Right renal pelvis (tissue), 4 donors: Measurements from ENCODE around the gene SORL1-AS1.
"Not testable (repeated sequence)": the region's sequence is repeated elsewhere in the genome, so short reads cannot be mapped to it uniquely, and the experiment has no call there.

Source experiments
- DNase-seq, 4 donors: peaks; one replicate each; pipeline ENCODE4 v3.0.0-alpha.2; 2013; ENCODE audit warnings: low read depth in 4 of 4, low spot score in 3 of 4, missing footprints in 1 of 4

Gene SORL1-AS1

DNA sequence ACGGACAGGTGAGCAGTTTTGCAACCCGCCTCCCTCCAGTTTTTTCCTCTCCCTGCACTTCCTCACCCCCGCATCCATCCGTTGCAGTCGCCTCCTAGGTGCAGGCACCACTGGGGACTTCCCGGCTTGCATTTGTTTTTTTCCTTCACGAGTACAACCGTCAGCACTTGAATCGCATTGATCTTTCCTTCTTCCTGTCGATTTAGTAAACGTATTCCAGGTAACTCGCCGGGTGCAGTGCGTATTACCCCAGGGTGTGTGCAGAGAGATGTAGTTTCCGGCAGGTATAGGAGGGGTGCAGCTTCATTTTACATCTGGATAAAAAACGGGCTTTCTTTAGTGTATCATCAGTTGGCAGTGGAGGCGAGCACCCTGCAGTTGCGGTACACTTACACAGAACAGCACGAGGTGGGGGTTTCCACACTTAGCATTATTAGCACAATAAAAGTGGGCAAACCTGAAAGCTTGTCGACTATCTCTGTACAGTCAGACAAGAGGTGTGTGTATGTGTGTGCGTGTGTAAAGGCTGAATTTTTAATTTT is at the start of gene SORL1-AS1:
SORL1-AS1 (minus strand) TSS at position 359 of the 542 bp plus-strand sequence.
- no peak for DNase-seq

DNA sequence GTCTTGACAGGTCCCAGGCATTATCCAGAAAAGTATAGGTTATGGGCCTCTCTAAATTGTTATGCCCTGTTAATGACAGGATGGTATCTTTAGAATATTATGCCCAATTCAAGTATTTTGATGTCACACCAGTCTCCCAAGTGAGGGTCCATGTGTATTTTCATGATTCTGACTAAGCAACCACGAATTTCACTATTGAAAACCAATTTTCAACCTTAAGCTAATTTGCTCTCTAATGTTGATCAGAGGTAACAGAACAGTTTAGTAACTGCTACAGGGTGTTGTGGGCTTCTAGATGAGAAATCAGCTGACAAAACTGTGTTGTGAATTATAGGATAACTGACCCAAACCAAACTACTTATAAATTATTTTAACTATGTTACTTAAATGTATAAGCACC is 48.0 kb upstream of the SORL1-AS1 start:
- DNase-seq, result no peak

DNA sequence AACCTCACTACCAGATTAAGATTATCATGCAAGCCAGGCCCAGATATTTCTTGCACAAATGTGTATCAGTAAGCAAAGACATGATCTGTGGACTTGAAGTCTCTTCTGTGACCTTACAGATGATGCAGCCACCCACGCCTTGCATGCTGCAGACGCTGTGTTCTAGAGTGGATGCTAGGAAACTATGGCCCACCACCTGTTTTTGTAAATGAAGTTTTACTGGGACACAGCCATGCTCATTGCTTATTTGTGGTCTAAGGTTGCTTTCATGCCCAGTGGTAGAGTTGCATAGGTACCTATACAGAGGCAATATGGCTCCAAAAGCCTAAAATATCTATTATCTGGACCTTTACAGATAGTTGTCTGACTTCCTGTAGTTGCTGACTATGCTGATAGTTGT is 47.5 kb upstream of the SORL1-AS1 start:
- DNase-seq, result no peak

DNA sequence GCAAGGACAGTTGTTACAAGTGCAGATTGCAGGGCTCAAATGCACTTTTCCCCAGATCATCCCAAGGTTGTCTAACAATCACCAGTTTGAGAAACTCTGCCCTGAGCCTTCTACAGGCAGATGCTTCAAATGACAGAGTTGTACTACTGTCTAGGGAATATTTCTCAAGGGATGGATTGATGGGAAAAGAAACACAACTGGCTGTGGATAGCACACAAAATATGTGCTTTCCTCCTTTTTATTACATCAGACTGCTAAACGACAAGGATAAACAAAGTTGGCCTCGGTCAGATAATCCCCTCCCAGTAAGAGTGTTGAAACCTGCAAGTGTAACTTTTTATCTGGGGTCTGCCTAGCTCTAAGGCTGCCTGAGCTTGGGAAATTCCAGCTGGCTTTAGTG is 46.6 kb upstream of the SORL1-AS1 start:
- DNase-seq, result no peak

DNA sequence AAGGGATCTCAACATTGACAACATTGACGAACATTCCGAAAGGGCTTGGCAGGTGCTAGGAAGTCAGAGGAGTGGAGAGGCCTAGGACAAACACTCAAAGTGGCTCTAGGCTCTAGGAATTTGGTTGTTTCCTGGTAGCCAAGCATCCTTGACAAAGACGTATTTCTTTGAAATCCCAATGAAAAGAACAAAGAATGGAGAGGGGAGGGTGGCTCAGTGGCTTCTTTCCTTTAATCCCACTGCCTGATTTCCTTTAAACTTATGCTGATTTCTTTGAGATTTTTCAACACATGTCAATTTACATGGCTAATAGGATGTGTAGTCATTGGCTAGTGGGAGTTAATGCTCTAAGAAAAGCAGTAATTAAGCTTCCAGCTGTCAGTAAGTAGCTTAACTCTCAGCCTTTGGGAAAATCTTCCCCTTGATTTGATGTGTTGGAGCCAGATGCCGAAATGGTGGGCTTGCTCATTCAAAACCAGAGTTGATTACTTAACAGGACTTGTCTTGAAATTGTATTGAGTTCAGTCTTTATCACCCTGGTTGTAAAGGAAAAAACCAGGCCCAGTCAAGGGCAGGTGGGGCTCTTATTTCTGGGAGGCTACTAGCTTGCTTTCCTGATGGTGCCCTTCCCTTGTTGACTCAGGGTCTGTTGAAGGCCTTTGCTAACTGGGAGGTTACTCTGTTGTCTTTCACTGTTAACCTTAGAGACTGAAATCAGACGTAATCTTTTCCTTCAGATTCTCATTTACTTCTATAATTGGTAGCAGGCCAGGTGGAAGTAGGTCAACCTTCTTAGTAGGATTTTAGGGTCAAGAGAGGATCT is 44.6 kb upstream of the SORL1-AS1 start:
- no peak for DNase-seq

DNA sequence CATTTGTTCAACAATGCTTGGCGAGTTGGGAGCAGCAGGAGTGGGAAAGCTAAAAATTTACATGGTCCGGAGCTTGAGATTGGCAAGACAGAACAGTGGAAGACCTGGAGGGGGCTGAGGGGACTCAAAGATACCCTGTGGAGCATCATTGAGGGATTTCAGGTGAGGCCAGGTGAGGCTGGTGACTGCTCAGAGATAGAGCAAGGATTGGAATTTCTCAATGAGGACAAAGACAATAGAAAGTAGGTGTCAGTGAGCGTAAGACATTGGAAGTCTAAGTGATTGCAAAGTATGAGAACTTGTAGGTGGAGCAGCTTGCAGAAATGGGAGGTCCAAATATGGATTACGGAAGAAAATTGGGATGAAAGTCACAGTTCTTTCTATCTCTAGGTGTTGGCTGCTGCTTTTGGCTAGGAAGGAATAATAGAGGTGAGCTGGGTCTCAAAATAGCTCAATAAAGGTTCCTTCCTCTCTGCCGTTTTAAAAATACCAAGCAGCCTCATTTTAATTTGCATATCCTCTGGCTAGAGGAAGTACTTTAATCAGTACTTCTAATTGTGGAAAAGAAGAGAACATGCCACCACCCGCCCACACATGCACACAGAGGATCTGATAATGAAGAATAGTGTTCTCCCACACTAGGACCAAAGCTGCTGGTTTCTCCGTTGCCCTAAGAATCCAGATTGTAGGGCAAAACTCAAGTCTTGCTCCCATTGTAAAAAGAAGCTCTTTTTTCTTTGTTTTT is 41.8 kb upstream of the SORL1-AS1 start:
- DNase-seq, result no peak

DNA sequence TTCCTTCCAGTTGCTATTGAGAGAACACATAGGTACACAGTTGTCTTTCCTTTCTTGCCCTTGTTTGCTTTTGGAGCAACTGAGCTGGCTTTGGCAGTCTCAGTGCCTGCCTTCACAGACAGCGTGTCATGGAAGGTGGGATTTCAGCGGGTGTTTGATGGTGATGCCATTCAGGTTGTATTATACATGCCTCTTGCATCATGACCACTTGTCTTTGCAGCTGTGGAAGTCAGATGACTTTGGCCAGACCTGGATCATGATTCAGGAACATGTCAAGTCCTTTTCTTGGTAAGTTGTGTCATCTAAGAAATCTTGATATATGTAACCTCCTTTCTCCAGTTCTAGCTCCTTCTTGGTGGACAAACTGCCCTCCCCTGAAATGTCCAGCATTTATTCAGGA is 37.1 kb upstream of the SORL1-AS1 start:
- no peak for DNase-seq

DNA sequence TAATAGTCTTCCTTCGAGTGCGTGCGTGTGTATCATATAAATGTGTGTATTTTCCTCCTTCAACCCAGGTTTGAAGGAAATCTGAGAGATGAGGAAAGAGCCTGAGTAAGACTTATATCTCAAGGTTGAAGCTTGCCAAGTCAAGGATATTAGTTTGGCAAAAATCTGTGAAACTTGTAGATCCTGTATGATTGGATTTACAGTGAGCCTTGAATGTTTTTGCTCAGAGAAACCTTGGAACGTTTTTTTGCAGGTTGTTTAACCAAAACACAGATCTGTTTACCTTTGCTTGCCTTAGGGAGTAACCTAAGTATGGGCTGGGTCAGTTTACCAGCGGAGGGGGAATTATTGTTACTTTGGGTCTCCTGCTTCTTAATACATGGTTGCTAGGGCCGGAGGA is 35.9 kb upstream of the SORL1-AS1 start:
- DNase-seq, result no peak

DNA sequence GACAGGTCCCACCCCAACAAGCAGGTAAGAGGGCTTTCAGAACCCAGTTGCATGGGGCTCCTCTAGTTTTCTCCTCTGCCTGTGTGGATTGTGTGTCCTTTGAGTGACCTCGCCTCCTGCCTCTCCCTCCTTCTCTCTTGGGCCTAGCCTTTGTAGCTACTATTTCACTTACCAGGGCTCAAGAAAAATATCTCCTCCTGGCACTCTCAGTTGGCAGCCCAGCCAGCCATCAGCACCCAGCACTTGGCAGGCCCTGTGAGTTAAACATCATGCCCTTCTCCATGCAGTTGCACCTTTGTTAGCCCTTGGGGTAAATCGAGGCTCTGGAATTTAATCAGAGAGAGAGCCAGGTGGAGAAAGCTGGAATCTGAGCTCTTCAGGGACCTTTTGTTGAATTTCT is 35.4 kb upstream of the SORL1-AS1 start:
- no peak for DNase-seq

DNA sequence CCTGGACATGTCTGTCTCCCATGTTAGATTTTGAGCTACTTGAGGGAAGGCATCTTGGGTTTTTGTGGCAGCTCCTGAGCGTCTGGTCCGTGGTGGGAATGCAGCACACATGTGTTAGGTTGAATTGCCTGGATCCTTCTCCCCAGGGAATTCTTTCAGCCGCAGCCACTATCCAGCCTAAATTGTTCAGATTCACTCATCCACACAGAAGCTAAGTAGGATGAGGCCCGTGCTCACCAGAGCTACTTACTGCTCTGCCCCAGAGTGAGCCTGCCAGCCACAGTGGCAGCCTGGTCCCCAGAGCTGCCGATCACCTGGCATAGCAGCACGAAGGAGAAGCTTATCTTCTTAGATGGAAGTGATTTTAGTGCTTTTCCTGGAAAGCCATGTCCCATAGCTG is 34.4 kb upstream of the SORL1-AS1 start:
- DNase-seq, result no peak

DNA sequence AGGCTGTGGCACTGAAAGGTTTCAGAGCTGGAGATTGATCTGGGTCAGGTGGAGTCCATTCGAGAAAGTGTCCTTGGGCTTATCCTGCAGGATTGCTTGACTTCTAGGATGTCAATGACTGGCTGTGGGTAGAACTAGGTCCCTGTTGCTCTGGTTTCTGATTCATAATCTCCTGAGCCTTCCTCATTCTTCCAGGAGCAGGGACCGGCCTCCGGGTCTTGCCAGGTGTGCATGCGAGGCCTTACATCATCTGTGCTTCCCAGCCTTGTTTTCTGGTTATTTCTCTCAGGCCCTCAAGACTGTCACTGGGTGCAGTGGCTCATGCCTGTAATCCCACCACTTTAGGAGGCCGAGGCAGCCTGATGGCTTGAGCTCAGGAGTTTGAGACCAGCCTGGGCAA is 33.3 kb upstream of the SORL1-AS1 start:
- DNase-seq, result no peak

DNA sequence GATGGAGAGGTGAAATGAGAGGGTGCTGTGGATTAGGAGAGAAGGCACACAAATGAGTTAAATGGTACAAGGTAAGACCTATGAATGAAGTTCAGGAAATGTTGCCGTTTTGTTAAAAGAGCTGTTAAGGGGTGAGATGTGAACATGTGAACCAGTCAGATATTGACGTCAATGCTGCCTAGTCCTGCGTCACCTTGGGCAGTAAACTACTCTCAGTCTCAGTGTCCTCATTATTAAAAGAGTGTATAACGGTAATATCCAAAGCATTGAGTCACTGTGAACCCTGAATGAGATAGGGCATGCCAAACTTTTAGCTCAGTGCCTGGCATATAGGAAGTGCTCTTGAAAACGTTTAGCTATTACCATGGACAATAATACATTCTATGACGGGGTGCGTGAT is 32.4 kb upstream of the SORL1-AS1 start:
- DNase-seq, result no peak

DNA sequence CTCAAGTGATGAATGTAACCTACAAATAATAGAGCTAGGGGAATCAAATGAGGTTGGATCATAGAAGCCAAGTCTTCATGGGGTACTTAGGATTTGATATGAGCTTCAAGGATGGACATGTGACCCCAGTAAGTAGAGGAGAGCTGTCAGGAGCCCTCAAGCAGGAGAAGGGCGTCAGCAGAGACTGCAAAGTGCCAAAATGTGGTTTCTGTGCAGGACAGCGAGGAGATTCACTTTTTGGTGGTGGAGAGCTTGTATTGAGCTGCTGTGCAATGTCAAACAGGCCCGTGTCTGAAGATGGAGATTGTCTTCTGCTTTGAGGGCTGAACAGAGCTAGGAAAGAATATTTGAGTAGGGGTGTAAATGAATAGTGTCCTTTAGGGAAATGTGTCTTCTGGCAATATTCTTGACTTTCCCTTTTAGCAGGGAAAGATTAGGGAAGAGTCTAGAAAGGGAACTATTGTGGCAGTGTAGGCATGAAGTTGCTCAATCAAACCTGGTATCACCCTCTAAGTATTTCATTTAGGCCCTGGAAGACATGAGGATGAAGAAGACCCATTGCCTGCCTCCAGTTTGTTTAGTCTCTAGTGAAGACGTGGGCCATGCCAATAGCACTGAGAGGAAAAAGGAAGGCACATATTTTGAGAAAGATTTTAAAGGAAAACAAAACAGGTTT is 31.2 kb upstream of the SORL1-AS1 start:
- no peak for DNase-seq

DNA sequence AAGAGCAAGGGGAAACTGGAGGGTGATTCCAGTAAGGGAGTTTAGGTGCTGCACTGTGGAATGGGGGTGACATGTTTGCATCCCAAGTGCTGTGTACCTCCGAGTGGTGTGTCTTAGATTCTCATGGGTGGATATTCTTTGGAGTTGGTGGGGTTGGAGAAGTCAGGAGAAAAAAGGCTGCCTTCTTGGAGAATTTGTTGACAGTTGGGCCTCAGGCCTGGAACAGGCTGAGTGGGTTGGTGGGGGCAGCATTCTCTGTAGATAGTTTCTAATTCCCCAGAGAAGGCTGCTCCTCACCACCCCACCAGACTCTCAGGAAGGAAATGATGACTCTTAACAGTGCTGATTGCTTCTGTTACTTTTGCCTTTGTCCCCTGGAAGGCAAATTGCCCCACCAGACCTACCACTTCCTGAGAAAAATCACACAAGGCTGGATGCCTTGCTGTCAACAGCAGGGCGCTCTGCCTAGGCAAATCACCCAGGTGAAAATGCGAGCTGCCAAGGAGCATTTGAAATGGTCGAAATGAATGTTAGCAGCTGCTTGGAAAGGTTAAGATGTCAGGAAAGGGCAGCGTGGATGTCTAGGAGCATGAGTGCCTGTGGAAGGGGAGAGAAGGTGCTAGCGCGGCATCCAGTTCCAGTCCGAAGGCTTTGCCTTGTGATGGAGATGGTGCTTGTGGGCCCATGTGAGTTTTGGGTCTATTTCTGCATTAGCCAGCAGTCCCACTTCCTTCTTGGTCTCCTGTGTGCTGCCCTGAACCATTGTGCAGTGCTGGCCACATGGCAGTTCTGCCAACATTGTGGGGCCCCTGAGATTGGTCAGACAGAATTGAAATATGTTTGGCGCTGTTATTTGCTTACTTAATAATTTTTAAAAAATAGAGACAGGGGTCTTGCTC is 29.7 kb upstream of the SORL1-AS1 start:
- DNase-seq, result no peak

DNA sequence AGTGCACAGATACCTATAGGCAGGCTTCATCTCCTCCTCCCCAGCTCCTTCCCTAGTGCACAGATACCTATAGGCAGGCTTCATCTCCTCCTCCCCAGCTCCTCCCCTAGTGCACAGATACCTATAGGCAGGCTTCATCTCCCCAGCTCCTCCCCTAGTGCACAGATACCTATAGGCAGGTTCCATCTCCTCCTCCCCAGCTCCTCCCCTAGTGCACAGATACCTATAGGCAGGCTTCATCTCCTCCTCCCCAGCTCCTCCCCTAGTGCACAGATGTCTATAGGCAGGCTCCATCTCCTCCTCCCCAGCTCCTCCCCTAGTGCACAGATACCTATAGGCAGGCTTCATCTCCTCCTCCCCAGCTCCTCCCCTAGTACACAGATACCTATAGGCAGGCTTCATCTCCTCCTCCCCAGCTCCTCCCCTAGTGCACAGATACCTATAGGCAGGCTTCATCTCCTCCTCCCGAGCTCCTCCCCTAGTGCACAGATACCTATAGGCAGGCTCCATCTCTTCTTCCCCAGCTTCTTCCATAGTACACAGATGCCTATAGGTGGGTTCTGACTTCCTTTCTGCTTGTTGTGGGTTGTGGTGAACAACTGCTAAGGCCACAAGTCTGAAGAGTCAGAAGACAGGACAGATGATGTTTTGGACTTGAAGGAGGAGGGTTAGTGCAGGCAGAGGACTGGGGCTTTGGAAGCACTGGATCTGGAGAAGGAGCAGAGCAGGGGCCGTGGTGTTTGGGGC is 28.9 kb upstream of the SORL1-AS1 start:
- not testable (repeated sequence) for DNase-seq

DNA sequence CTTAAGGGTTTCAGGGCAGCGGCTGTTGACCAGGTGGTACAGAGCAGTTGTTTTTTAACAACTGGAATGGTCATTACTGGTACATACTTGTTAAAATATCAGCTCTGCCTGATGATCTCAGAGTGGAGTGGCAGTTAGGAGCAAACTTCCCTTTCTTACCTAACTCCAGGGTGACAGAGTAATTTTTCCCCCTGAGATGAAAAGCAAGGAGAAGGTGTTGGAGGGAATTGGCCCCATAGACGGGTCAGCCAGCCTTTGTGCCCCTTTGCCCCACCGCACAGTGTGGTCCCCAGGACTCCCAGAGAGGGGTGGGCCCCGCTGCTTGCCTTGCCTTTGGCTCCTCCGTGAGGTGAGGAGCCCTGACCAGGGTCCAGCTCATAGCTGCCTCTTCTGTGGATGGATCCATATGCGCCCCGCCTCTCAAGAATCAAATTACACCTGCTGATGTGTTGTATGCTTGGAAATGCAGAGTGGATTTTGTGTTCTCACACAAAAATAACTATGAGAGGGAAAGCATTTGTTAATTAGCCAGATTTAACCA is 27.0 kb upstream of the SORL1-AS1 start:
- DNase-seq, result no peak

DNA sequence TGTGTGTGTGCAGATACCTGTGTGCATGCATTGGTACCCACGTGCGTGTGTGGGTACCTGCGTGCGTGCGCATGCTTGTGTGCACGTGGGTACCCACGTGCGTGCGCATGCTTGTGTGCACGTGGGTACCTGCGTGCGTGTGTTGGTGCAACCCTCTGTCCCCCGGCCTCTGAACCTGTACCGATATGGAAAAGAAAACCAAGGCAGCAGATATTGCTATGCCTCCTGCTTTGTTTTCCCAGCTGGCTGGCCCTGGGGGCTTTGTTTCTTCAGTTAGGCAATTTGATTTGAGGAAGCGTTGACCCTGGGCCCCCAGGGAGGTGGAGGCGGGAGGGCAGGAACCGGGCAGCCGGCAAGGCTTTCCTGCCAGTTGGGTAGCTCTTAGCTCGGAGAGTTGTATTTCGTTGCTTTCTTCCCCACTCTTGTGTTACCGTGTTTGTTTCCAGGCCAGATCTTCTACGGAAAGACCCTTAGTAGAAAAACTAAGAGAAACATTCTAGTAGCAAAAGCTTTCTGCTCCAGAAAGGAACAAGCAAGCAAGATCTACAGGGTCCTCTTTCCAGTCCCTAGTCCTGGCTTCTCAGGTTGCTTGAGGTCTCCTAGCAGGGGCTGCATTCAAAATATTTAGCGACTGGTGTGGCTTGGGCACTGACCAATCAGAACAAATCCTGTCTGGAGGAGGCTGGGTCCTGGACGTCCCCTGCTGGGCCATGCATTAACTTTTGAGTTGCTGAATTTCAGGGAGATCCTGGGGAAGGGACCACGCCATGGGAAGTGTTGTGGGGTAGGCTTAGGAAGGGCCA is 26.3 kb upstream of the SORL1-AS1 start:
- DNase-seq, result peak in 1 of 4 donors; percentile 16

DNA sequence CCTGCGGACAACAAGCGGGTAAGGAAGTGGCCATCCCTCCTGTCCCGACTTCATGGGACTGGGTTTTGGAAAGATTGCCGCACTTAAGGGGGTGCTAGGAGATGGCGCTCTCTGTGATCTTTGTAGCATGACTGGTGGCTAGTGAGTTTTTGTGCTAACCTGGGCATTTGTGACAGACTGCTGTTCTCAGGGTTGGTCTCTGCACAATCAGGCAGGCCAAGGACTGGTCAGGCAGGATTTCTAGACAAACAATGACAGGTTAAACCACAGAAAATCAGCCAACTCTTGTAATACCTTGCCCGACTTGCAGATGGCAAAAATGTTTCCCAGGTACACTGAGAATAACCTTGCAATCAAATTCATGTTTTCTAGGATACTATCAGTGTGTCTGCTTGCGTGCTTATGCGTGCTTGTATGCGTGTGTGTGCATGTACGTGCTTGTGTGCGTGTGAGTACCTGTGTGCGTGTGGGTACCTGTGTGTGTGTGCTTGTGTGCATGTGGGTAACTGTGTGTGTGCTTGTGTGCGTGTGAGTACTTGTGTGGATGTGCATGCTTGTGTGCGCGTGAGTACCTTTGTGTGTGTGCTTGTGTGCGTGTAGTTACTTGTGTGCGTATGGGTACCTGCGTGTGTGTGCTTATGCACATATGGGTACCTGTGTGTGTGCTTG is 25.6 kb upstream of the SORL1-AS1 start:
- no peak for DNase-seq
